Lower leg skin (tissue), 3 donors: ENCODE results near the gene DPP10.

Experiments
- POLR2A ChIP-seq, 2 donors: fragments of 450-650 bp; IDR thresholded peaks; one replicate each; pipeline ENCODE4 v1.6.1; 2016 to 2017; ENCODE audit warnings: antibody characterized with exemption in 2 of 2, mild to moderate bottlenecking in 1 of 2, moderate library complexity in 1 of 2
- TF ChIP-seq, protein P1 (sequence below), 3 donors: fragments of 450-650 bp; IDR thresholded peaks; one replicate each; pipeline ENCODE4 v1.5.1; 2016; ENCODE audit warnings: antibody characterized with exemption in 3 of 3, mild to moderate bottlenecking in 3 of 3, moderate library complexity in 2 of 3

GRCh38 chr2:114728372-114728771 lies 285.9 kb downstream of the DPP10 start:
- TF ChIP-seq, protein P1, sequence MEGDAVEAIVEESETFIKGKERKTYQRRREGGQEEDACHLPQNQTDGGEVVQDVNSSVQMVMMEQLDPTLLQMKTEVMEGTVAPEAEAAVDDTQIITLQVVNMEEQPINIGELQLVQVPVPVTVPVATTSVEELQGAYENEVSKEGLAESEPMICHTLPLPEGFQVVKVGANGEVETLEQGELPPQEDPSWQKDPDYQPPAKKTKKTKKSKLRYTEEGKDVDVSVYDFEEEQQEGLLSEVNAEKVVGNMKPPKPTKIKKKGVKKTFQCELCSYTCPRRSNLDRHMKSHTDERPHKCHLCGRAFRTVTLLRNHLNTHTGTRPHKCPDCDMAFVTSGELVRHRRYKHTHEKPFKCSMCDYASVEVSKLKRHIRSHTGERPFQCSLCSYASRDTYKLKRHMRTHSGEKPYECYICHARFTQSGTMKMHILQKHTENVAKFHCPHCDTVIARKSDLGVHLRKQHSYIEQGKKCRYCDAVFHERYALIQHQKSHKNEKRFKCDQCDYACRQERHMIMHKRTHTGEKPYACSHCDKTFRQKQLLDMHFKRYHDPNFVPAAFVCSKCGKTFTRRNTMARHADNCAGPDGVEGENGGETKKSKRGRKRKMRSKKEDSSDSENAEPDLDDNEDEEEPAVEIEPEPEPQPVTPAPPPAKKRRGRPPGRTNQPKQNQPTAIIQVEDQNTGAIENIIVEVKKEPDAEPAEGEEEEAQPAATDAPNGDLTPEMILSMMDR (IDR thresholded peaks at IDR 0.05) = no peak
- no peak for TF ChIP-seq POLR2A (IDR thresholded peaks at IDR 0.05)
